BJ (cell line): ENCODE results near the gene PGF. TPM values are rescaled to one million over a fixed set of nuclear protein-coding genes. Genes with fewer than 3 reads are reported as not detected.
"Not testable (repeated sequence)": the region's sequence is repeated elsewhere in the genome, so short reads cannot be mapped to it uniquely, and the experiment has no call there.

ENCODE experiments used
- CTCF ChIA-PET: fragments of 350-600 bp; formaldehyde crosslinking; extraction: SDS; loops from one replicate; lab custom pipeline; 2021; ENCODE audit warnings: antibody characterized with exemption, inconsistent platforms; lab: Yijun Ruan, JAX
- POLR2A ChIA-PET: fragments of 300-600 bp; sonication (Branson Sonifier 250); formaldehyde crosslinking; extraction: SDS; loops from one replicate; lab custom pipeline; 2021; ENCODE audit warnings: antibody characterized with exemption; lab: Charles Lee
- DNase-seq: peaks from one replicate; pipeline ENCODE4 v3.0.0-alpha.2; 2011; ENCODE audit warnings: low read depth
- H3K27me3 ChIP-seq: 2 replicates; pipeline ENCODE4 v1.6.0; 2011; ENCODE audit warnings: low read length; ENCODE audit not compliant: control insufficient read depth, insufficient read depth
- H3K36me3 ChIP-seq: 2 replicates; pipeline ENCODE4 v1.5.1; 2011; ENCODE audit warnings: low read length; ENCODE audit not compliant: control insufficient read depth, insufficient read depth
- H3K4me3 ChIP-seq: 2 replicates; pipeline ENCODE4 v1.5.1; 2011; ENCODE audit warnings: low read depth, mild to moderate bottlenecking, control low read depth, low read length
- CTCF ChIP-seq: IDR thresholded peaks from 2 replicates; pipeline ENCODE4 v1.5.1; 2011; ENCODE audit warnings: low read depth, mild to moderate bottlenecking, control low read depth, inconsistent platforms, low read length, moderate library complexity; ENCODE audit not compliant: insufficient read depth
- polyA plus RNA-seq: library from polyadenylated mRNA; depleted of rRNA; stranded (reverse); fragments of >200 nt; gene quantifications from 2 replicates; pipeline ENCODE4 v1.2.3, GENCODE V29; 2011

Gene PGF
- polyA plus RNA-seq, 1 experiment, result 4.1 TPM

GRCh38 chr14:74934476-74935359 is 20.7 kb downstream of the PGF start:
- Histone ChIP-seq H3K36me3 (no peaks in the 10 kb centered on the region), H3K27me3 (peaks cover 2% of the 10 kb centered on the region; the same call in 1 of the 2 replicates), H3K4me3 (no peak overlapping the region)
- no peak for DNase-seq
- CTCF ChIA-PET, result interaction anchor here (0.6 to 2.6 kb wide), 7 partner anchors 12 to 191 kb away, joined by 3 to 16 read pairs (median 4); partner anchors contain the start of gene RPS6KL1
- POLR2A ChIA-PET, result no interaction called here
- no peak for TF ChIP-seq CTCF

GRCh38 chr14:74934041-74934440 is 21.4 kb downstream of the PGF start:
- Histone ChIP-seq H3K36me3 (no peaks in the 10 kb centered on the region), H3K4me3 (no peak overlapping the region)
- POLR2A ChIA-PET, result no interaction called here

GRCh38 chr14:74932936-74933335 is 22.5 kb downstream of the PGF start:
- POLR2A ChIA-PET, H3K27me3 ChIP-seq, CTCF ChIA-PET, H3K4me3 ChIP-seq, DNase-seq, H3K36me3 ChIP-seq: not testable (repeated sequence)

More at GRCh38 chr14:74934041-74934440, 21.4 kb downstream of the PGF start:
- CTCF ChIA-PET, result interaction anchor here (0.9 to 2.6 kb wide), 5 partner anchors 11 to 192 kb away, joined by 3 to 16 read pairs (median 4); partner anchors contain the start of gene RPS6KL1
- no peak for TF ChIP-seq CTCF
- DNase-seq, result no peak
- H3K27me3 ChIP-seq, result peaks cover 7% of the 10 kb centered on the region

- Histone ChIP-seq H3K27me3 (peaks cover 7% of the 10 kb centered on the region), H3K4me3 (no peak overlapping the region), H3K36me3 (no peaks in the 10 kb centered on the region)
- no peak for DNase-seq
- ChIA-PET POLR2A (no interaction called here), CTCF (interaction anchor here (1.8 kb wide), 1 partner anchor 137 kb away, joined by 5 read pairs; the partner anchor contains the start of gene ZC2HC1C)
- no peak for TF ChIP-seq CTCF
These were observed 22.9 kb downstream of the PGF start for GRCh38 chr14:74932401-74932901.

- H3K4me3 ChIP-seq, H3K27me3 ChIP-seq, DNase-seq, POLR2A ChIA-PET, H3K36me3 ChIP-seq: not testable (repeated sequence)
- CTCF ChIA-PET, result interaction anchor here (1.0 to 1.8 kb wide), 3 partner anchors 8 to 138 kb away, joined by 4 to 5 read pairs (median 4); partner anchors contain the start of gene ZC2HC1C
These were observed 23.7 kb downstream of the PGF start for GRCh38 chr14:74931744-74932143.

GRCh38 chr14:74929242-74929641 is 26.2 kb downstream of the PGF start:
- ChIA-PET CTCF (interaction anchor here (1.6 to 2.0 kb wide), 2 partner anchors 22 to 159 kb away, joined by 4 to 9 read pairs; no protein-coding TSS in a partner anchor), POLR2A (no interaction called here)
- DNase-seq, result no peak
- no peak overlapping the region for H3K4me3 ChIP-seq
- no peak for TF ChIP-seq CTCF
- peaks cover 9% of the 10 kb centered on the region for H3K27me3 ChIP-seq
- no peaks in the 10 kb centered on the region for H3K36me3 ChIP-seq
